Trophoblast cell (in vitro differentiated cells and primary cell): Measurements from ENCODE around the gene WWTR1.

ENCODE experiments used
- DNase-seq, 2 donors: peaks; one replicate each; pipeline ENCODE4 v3.0.0-alpha.2; 2016
- H2AFZ ChIP-seq: 2 replicates; pipeline ENCODE4 v1.6.1; 2013; ENCODE audit warnings: low read length, moderate library complexity, mild to moderate bottlenecking; ENCODE audit not compliant: insufficient read depth, poor library complexity
- H2AK5ac ChIP-seq: 2 replicates; pipeline ENCODE4 v1.6.1; 2013; ENCODE audit warnings: mild to moderate bottlenecking, low read length
- H2BK120ac ChIP-seq: 2 replicates; pipeline ENCODE4 v1.6.1; 2013; ENCODE audit warnings: low read length, mild to moderate bottlenecking, moderate library complexity; ENCODE audit not compliant: insufficient read depth, poor library complexity
- H2BK12ac ChIP-seq: 2 replicates; pipeline ENCODE4 v1.6.1; 2013; ENCODE audit warnings: mild to moderate bottlenecking, low read length, moderate library complexity
- H2BK5ac ChIP-seq: 2 replicates; pipeline ENCODE4 v1.6.1; 2013; ENCODE audit warnings: low read length, low read depth, moderate library complexity, mild to moderate bottlenecking; ENCODE audit not compliant: poor library complexity
- H3K14ac ChIP-seq: 2 replicates; pipeline ENCODE4 v1.6.1; 2013; ENCODE audit warnings: mild to moderate bottlenecking, low read length
- H3K18ac ChIP-seq: 2 replicates; pipeline ENCODE4 v1.6.1; 2013; ENCODE audit warnings: mild to moderate bottlenecking, low read length
- H3K23ac ChIP-seq: 2 replicates; pipeline ENCODE4 v1.6.1; 2013; ENCODE audit warnings: low read length
- H3K27ac ChIP-seq: 2 replicates; pipeline ENCODE4 v1.5.1; 2013; ENCODE audit warnings: low read depth, mild to moderate bottlenecking, inconsistent platforms, low read length, moderate library complexity
- H3K27me3 ChIP-seq: 2 replicates; pipeline ENCODE4 v1.6.1; 2013; ENCODE audit warnings: inconsistent platforms, mild to moderate bottlenecking, low read length, moderate library complexity; ENCODE audit not compliant: insufficient read depth
- H3K36me3 ChIP-seq, 2 experiments: 1 replicate in 1 of 2; 2 replicates in 1 of 2; pipeline ENCODE4 v1.6.1; 2013; ENCODE audit warnings: low read length in 2 of 2, mild to moderate bottlenecking in 2 of 2, moderate library complexity in 1 of 2; ENCODE audit not compliant: insufficient read depth in 2 of 2, control insufficient read depth in 1 of 2
- H3K4ac ChIP-seq: 2 replicates; pipeline ENCODE4 v1.6.1; 2013; ENCODE audit warnings: low read depth, mild to moderate bottlenecking, low read length, moderate library complexity
- H3K4me1 ChIP-seq, 2 experiments: 1 replicate in 1 of 2; 2 replicates in 1 of 2; pipeline ENCODE4 v1.6.1; 2013; ENCODE audit warnings: low read length in 2 of 2, mild to moderate bottlenecking in 2 of 2, moderate library complexity in 1 of 2; ENCODE audit not compliant: insufficient read depth in 2 of 2, control insufficient read depth in 1 of 2
- H3K4me2 ChIP-seq: 2 replicates; pipeline ENCODE4 v1.6.1; 2013; ENCODE audit warnings: inconsistent platforms, mild to moderate bottlenecking, low read length, moderate library complexity
- H3K4me3 ChIP-seq: 2 replicates; pipeline ENCODE4 v1.5.1; 2013; ENCODE audit warnings: mild to moderate bottlenecking, low read depth, low read length, inconsistent platforms
- H3K79me1 ChIP-seq: one replicate; pipeline ENCODE4 v1.6.1; 2013; ENCODE audit warnings: low read length
- H3K79me2 ChIP-seq: 2 replicates; pipeline ENCODE4 v1.6.1; 2013; ENCODE audit warnings: low read length, mild to moderate bottlenecking; ENCODE audit not compliant: control insufficient read depth, insufficient read depth, poor library complexity
- H3K9ac ChIP-seq: 2 replicates; pipeline ENCODE4 v1.6.1; 2013; ENCODE audit warnings: mild to moderate bottlenecking, low read length
- H3K9me3 ChIP-seq: 2 replicates; pipeline ENCODE4 v1.6.1; 2013; ENCODE audit warnings: low read depth, mild to moderate bottlenecking, control low read depth, inconsistent platforms, low read length; ENCODE audit not compliant: insufficient read depth
- H4K12ac ChIP-seq: 2 replicates; pipeline ENCODE4 v1.6.1; 2013; ENCODE audit warnings: low read depth, mild to moderate bottlenecking, low read length, moderate library complexity
- H4K8ac ChIP-seq: 2 replicates; pipeline ENCODE4 v1.6.1; 2013; ENCODE audit warnings: low read depth, mild to moderate bottlenecking, low read length, moderate library complexity
- H4K91ac ChIP-seq: one replicate; pipeline ENCODE4 v1.6.1; 2013; ENCODE audit warnings: low read depth, mild to moderate bottlenecking, low read length, moderate library complexity
- WGBS: extraction: QIAGEN DNeasy Blood & Tissue Kit; methylation state at CpG from one replicate; pipeline ENCODE4 v1.1.7; 2013; ENCODE audit warnings: missing lambda C conversion rate; ENCODE audit not compliant: insufficient read length, insufficient coverage; ENCODE audit errors: extremely low coverage; 5-methylcytosine and 5-hydroxymethylcytosine counted together

Gene WWTR1

DNA sequence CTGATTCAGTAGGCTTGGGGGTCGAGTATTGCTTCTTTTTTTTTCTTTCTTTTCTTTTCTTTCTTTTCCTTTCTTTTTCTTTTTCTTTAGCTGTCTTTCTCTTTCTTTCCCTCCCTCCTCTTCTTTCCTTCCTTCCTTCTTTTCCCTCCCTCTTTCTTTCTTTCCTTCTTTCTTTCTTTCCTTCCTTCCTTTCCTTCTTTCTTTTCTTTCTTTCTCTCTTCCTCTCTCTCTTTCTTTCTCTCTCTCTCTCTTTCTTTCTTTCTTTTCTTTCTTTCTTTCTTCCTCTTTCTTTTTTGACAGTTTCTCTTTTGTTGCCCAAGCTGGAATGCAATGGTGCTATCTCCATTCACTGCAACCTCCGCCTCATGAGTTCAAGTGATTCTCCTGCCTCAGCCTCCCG, 147.3 kb downstream of the WWTR1 start:
- no peak overlapping the region for H3K27ac ChIP-seq
- no CpG with 5 or more reads among the region's 3 CpGs for WGBS

DNA sequence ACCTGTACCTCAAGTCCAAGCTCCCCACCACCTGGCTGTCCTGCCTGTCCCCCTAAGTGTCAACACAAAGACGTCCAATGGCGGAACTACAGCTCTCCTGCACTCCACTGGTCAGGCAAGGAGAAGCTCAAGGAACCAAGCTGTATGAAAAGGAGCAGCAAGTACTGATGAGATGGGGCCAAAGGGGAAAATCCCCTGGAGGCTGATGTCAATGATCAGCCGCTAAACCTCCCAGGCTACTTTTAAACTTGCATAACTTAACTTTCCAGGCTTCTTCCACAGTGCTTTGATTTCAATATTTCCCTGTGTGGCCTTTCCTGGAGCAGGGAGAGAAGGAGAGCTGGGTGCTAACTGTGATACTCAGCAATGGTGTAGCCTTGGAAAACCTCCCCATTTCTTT, 148.3 kb downstream of the WWTR1 start:
- Histone ChIP-seq H3K79me1 (no peaks in the 10 kb centered on the region), H2AK5ac (no peak overlapping the region), H3K79me2 (no peaks in the 10 kb centered on the region), H3K14ac (no peak overlapping the region), H4K8ac (no peak overlapping the region), H3K9ac (no peak overlapping the region), H2BK5ac (no peak overlapping the region), H4K91ac (no peak overlapping the region), H3K36me3 (no peaks in the 10 kb centered on the region), H3K4me1 (peaks cover 7 to 14% of the 10 kb centered on the region in 2 experiments), H3K4me3 (peak overlapping the region; percentile 26), H3K23ac (no peak overlapping the region), H2BK120ac (no peak overlapping the region), H3K9me3 (no peaks in the 10 kb centered on the region), H4K12ac (no peak overlapping the region), H2AFZ (no peak overlapping the region), H3K27ac (no peak overlapping the region), H3K4ac (no peak overlapping the region), H3K18ac (no peak overlapping the region), H3K27me3 (no peaks in the 10 kb centered on the region), H2BK12ac (no peak overlapping the region), H3K4me2 (no peak overlapping the region)
- DNase-seq: peak in 1 of 2 donors; percentile 67
- no CpG with 5 or more reads among the region's 3 CpGs for WGBS

More for the DNA sequence above, 147.3 kb downstream of the WWTR1 start:
- DNase-seq: no peak
- H3K4ac ChIP-seq: no peak overlapping the region
- no peak overlapping the region for H2BK120ac ChIP-seq
- no peak overlapping the region for H2BK12ac ChIP-seq
- no peaks in the 10 kb centered on the region for H3K27me3 ChIP-seq
- H3K4me3 ChIP-seq: no peak overlapping the region
- H3K4me2 ChIP-seq: no peak overlapping the region
- H3K9ac ChIP-seq: no peak overlapping the region
- no peak overlapping the region for H4K12ac ChIP-seq
- H3K4me1 ChIP-seq: peaks cover 7 to 14% of the 10 kb centered on the region in 2 experiments
- H3K79me1 ChIP-seq: no peaks in the 10 kb centered on the region
- H3K14ac ChIP-seq: no peak overlapping the region
- no peaks in the 10 kb centered on the region for H3K79me2 ChIP-seq
- no peak overlapping the region for H4K8ac ChIP-seq
- no peak overlapping the region for H3K23ac ChIP-seq
- no peak overlapping the region for H2BK5ac ChIP-seq
- no peak overlapping the region for H3K18ac ChIP-seq
- H3K9me3 ChIP-seq: no peaks in the 10 kb centered on the region
- H2AK5ac ChIP-seq: no peak overlapping the region
- H2AFZ ChIP-seq: no peak overlapping the region
- no peaks in the 10 kb centered on the region for H3K36me3 ChIP-seq
- H4K91ac ChIP-seq: no peak overlapping the region

DNA sequence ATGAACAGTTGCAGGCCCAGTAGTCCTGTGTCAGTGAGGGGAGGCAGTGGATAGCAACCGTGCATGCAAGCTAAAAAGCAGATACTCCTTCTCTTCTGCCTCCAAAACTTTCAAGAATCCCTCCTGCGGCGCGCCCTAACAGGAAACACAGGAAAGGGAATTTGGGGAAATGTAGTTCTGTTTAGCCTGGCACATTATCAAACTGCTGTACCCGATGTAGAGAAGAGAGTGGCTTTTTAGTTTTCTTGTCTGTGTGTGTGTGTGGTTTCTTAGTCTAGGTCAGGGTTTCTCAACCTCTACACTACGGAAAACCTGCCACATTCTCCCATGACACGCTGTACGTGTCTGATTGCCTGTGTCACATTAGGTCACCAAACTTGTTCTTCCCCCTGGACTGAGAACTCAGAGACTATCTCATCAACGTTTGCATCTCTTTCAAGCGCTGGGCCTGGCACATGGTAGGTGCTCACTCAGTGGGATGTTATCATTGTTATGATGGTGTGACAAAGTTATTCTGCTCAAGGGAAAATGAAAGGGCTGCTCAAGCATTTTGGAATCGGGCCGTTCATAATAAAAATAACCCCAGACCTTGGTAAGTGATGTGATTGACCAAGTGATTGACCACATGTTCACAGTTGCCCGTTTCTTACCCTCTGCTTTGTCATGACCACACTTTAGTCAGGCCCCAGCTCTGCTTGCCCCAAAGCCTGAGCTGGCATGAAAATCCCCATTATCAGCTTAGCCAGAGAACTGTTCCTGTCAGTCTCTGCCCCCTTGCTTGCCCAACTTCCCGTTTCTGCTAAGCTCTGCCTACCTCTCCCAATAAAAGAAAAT, 150.1 kb downstream of the WWTR1 start:
- Histone ChIP-seq H3K18ac (no peak overlapping the region), H2BK12ac (no peak overlapping the region), H4K12ac (no peak overlapping the region), H3K4me1 (peaks cover 7 to 14% of the 10 kb centered on the region in 2 experiments), H4K8ac (no peak overlapping the region), H3K27me3 (no peaks in the 10 kb centered on the region), H2BK120ac (no peak overlapping the region), H3K23ac (no peak overlapping the region), H3K14ac (no peak overlapping the region), H3K36me3 (no peaks in the 10 kb centered on the region), H3K9ac (no peak overlapping the region), H2BK5ac (no peak overlapping the region), H3K4ac (no peak overlapping the region), H3K9me3 (no peaks in the 10 kb centered on the region), H2AK5ac (no peak overlapping the region), H3K79me1 (no peaks in the 10 kb centered on the region), H3K4me3 (no peak overlapping the region), H3K79me2 (no peaks in the 10 kb centered on the region), H2AFZ (peak overlapping the region; percentile 17), H3K4me2 (no peak overlapping the region), H3K27ac (no peak overlapping the region), H4K91ac (no peak overlapping the region)
- WGBS: no CpG with 5 or more reads among the region's 14 CpGs
- peak; percentile 93 to 97 for DNase-seq

DNA sequence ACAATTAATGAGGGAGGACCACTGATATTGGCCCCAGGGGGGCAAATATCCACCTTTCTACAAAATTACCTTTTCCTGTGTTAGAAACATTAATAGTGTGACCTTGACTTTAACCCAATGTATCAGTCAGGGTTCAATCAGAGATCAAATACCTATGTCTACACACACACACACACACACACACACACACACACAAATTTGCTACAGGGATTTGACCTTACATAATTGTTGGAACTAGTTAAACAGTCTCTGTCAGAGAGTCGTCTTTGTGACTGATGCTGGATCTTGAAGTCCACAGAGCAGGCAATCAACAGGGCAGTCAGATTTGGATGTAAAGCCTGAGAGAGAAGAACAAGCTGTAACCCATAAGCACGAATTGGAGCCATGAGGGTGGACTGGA, 150.9 kb downstream of the WWTR1 start:
- Histone ChIP-seq H3K4me2 (no peak overlapping the region), H2AFZ (no peak overlapping the region), H4K8ac (no peak overlapping the region), H3K9ac (no peak overlapping the region), H3K18ac (no peak overlapping the region), H2BK120ac (no peak overlapping the region), H3K4ac (no peak overlapping the region), H3K36me3 (no peaks in the 10 kb centered on the region), H3K27me3 (no peaks in the 10 kb centered on the region), H4K91ac (no peak overlapping the region), H2BK5ac (no peak overlapping the region), H3K14ac (no peak overlapping the region), H2BK12ac (no peak overlapping the region), H3K9me3 (no peaks in the 10 kb centered on the region), H3K27ac (no peak overlapping the region), H3K79me1 (no peaks in the 10 kb centered on the region), H3K4me1 (peaks cover 7 to 14% of the 10 kb centered on the region in 2 experiments), H2AK5ac (no peak overlapping the region), H3K4me3 (no peak overlapping the region), H3K23ac (no peak overlapping the region), H4K12ac (no peak overlapping the region), H3K79me2 (no peaks in the 10 kb centered on the region)
- WGBS: no CpG with 5 or more reads among the region's 2 CpGs
- no peak for DNase-seq
